Left ventricle myocardium inferior (tissue), 1 donor: ENCODE measurements around the gene SV2C. TPM values are rescaled to one million over a fixed set of nuclear protein-coding genes. Genes with fewer than 3 reads are reported as not detected.

ENCODE experiments used
- DNase-seq: peaks from one replicate; pipeline ENCODE4 v3.0.0-alpha.2; 2020
- H3K27ac ChIP-seq: fragments of 200-600 bp; replicated peaks from 2 replicates; pipeline ENCODE4 v1.8.0; 2021
- H3K27me3 ChIP-seq: fragments of 200-600 bp; 2 replicates; pipeline ENCODE4 v1.8.0; 2021; ENCODE audit warnings: low read depth
- H3K36me3 ChIP-seq: fragments of 200-600 bp; 2 replicates; pipeline ENCODE4 v1.8.0; 2021
- H3K4me1 ChIP-seq: fragments of 200-600 bp; 2 replicates; pipeline ENCODE4 v1.8.0; 2021
- H3K4me3 ChIP-seq: fragments of 200-600 bp; 2 replicates; pipeline ENCODE4 v1.8.0; 2021; ENCODE audit warnings: mild to moderate bottlenecking, moderate library complexity
- H3K9me3 ChIP-seq: fragments of 200-600 bp; replicated peaks from 2 replicates; pipeline ENCODE4 v1.8.0; 2021
- CTCF ChIP-seq: fragments of 200-600 bp; IDR thresholded peaks from 2 replicates; pipeline ENCODE4 v1.8.0; 2021; ENCODE audit warnings: antibody characterized with exemption, mild to moderate bottlenecking, borderline replicate concordance
- intact Hi-C: fragments of 100-400 bp; cut with micrococcal nuclease; formaldehyde crosslinking; loops from one replicate; pipeline ENCODE4 v1.11.0; 2022
- total RNA-seq: library from RNA; stranded (reverse); fragmentation: NEBNext Ultra II Directional; extraction: Animal tissue kit (Norgen Biotek cat#: 25700); gene quantifications from one replicate; pipeline ENCODE4 v1.2.1, GENCODE V29; 2021
- donor health status: DM: no; HTN: yes; CAD: no; lungs with severe emphysema.

SV2C gene
- total RNA-seq, 1 donor from 2014 or later = 0.44 TPM

GRCh38 chr5:76273206-76273885, 190.2 kb downstream of the SV2C start:
- intact Hi-C loops = no loop called here
- H3K27me3 ChIP-seq = no peaks in the 10 kb centered on the region
- H3K9me3 ChIP-seq = no peaks in the 10 kb centered on the region
- no peak for DNase-seq
- no peak overlapping the region for H3K4me3 ChIP-seq
- no peaks in the 10 kb centered on the region for H3K36me3 ChIP-seq
- peak overlapping the region; percentile 37 for H3K27ac ChIP-seq
- TF ChIP-seq CTCF = no peak
- H3K4me1 ChIP-seq = peaks cover 12% of the 10 kb centered on the region

- no peak for DNase-seq
- TF ChIP-seq CTCF = no peak
- no peaks in the 10 kb centered on the region for H3K27me3 ChIP-seq
- H3K9me3 ChIP-seq = no peaks in the 10 kb centered on the region
- peaks cover 12% of the 10 kb centered on the region for H3K4me1 ChIP-seq
- H3K36me3 ChIP-seq = no peaks in the 10 kb centered on the region
- H3K4me3 ChIP-seq = no peak overlapping the region
- intact Hi-C loops = no loop called here
- H3K27ac ChIP-seq = no peak overlapping the region
Measured at GRCh38 chr5:76274571-76274970, 191.4 kb downstream of the SV2C start.

GRCh38 chr5:76277736-76278135, 194.6 kb downstream of the SV2C start:
- DNase-seq = no peak

GRCh38 chr5:76278261-76278789, 195.1 kb downstream of the SV2C start:
- H3K4me1 ChIP-seq = peaks cover 7% of the 10 kb centered on the region
- intact Hi-C loops = no loop called here
- H3K4me3 ChIP-seq = no peak overlapping the region
- no peaks in the 10 kb centered on the region for H3K36me3 ChIP-seq
- no peak overlapping the region for H3K27ac ChIP-seq
- no peak for TF ChIP-seq CTCF
- H3K27me3 ChIP-seq = no peaks in the 10 kb centered on the region
- H3K9me3 ChIP-seq = no peaks in the 10 kb centered on the region
- DNase-seq = no peak

More at GRCh38 chr5:76277736-76278135, 194.6 kb downstream of the SV2C start:
- no peak for TF ChIP-seq CTCF
- Histone ChIP-seq H3K9me3 (no peaks in the 10 kb centered on the region), H3K27ac (no peak overlapping the region), H3K27me3 (no peaks in the 10 kb centered on the region), H3K4me3 (no peak overlapping the region), H3K36me3 (no peaks in the 10 kb centered on the region), H3K4me1 (peaks cover 12% of the 10 kb centered on the region)
- intact Hi-C loops = no loop called here

- no peaks in the 10 kb centered on the region for H3K27me3 ChIP-seq
- no peak for TF ChIP-seq CTCF
- intact Hi-C loops = no loop called here
- H3K4me1 ChIP-seq = no peaks in the 10 kb centered on the region
- no peak overlapping the region for H3K27ac ChIP-seq
- no peaks in the 10 kb centered on the region for H3K9me3 ChIP-seq
- H3K4me3 ChIP-seq = no peak overlapping the region
- no peak for DNase-seq
- H3K36me3 ChIP-seq = no peaks in the 10 kb centered on the region
Measured at GRCh38 chr5:76280494-76280893, 197.3 kb downstream of the SV2C start.
